Activated CD8-positive, alpha-beta T cell treated with anti-CD3 and anti-CD28 coated beads, Interleukin-2, amount 10 ng/mL, durations not matched to agents 7 days and 5 days (primary cell): ENCODE measurements around the gene NAAA. TPM values are rescaled to one million over a fixed set of nuclear protein-coding genes. Genes with fewer than 3 reads are reported as not detected.
"Not testable (repeated sequence)": the region's sequence is repeated elsewhere in the genome, so short reads cannot be mapped to it uniquely, and the experiment has no call there.

ENCODE experiments used
- ATAC-seq: fragments of 150-1000 bp; cut with Tn5 transposase; one replicate; pipeline ENCODE4 v1.10.0; 2021; ENCODE audit warnings: moderate library complexity
- CTCF ChIA-PET: fragments of 350-600 bp; sonication (Branson Sonifier 250); formaldehyde crosslinking; loops from one replicate; lab custom pipeline; 2021; ENCODE audit warnings: antibody characterized with exemption; lab: Charles Lee
- POLR2A ChIA-PET: fragments of 350-600 bp; sonication (Branson Sonifier 250); formaldehyde crosslinking; loops from one replicate; lab custom pipeline; 2021; ENCODE audit warnings: antibody characterized with exemption; lab: Charles Lee
- DNase-seq: peaks from one replicate; pipeline ENCODE4 v3.0.0-alpha.2; 2020
- H3K27ac Mint-ChIP-seq: one replicate; pipeline ENCODE4 v1.8.0; 2021; ENCODE audit warnings: mild to moderate bottlenecking, mixed read lengths
- H3K27me3 Mint-ChIP-seq: one replicate; pipeline ENCODE4 v1.8.0; 2021; ENCODE audit warnings: low read depth, mixed read lengths
- H3K36me3 Mint-ChIP-seq: one replicate; pipeline ENCODE4 v1.8.0; 2021; ENCODE audit warnings: low read depth, mixed read lengths
- H3K4me1 Mint-ChIP-seq: one replicate; pipeline ENCODE4 v1.8.0; 2021; ENCODE audit warnings: low read depth, mixed read lengths
- H3K4me3 Mint-ChIP-seq: one replicate; pipeline ENCODE4 v1.8.0; 2021; ENCODE audit warnings: mild to moderate bottlenecking, mixed read lengths
- H3K9me3 Mint-ChIP-seq: one replicate; pipeline ENCODE4 v1.8.0; 2022; ENCODE audit warnings: mixed read lengths; ENCODE audit not compliant: insufficient read depth
- total RNA-seq, 2 experiments: library from RNA; stranded (reverse); gene quantifications; one replicate each; pipeline ENCODE4 v1.2.3, GENCODE V29; 2021

Gene NAAA
- total RNA-seq, 2 experiments from 2014 or later: 31.7 to 33.7 TPM

GRCh38 chr4:75916091-75916661, 24.6 kb downstream of the NAAA start:
- peaks cover 2% of the 10 kb centered on the region for H3K4me1 Mint-ChIP-seq
- H3K27me3 Mint-ChIP-seq: no peaks in the 10 kb centered on the region
- ChIA-PET CTCF (interaction anchor here (0.7 to 9.4 kb wide), 21 partner anchors 9 to 176 kb away, joined by 3 to 57 read pairs (median 4); partner anchors contain the start of genes ART3, NAAA and SDAD1), POLR2A (no interaction called here)
- H3K27ac Mint-ChIP-seq: no peak overlapping the region
- H3K36me3 Mint-ChIP-seq: peaks cover 19% of the 10 kb centered on the region
- peak; percentile 76 for ATAC-seq
- no peaks in the 10 kb centered on the region for H3K9me3 Mint-ChIP-seq
- no peak overlapping the region for H3K4me3 Mint-ChIP-seq
- peak; percentile 50 for DNase-seq

- ChIA-PET CTCF (interaction anchor here (0.8 to 9.4 kb wide), 2 partner anchors 19 to 83 kb away, joined by 3 to 57 read pairs; no protein-coding TSS in a partner anchor), POLR2A (no interaction called here)
- H3K36me3 Mint-ChIP-seq: peaks cover 18% of the 10 kb centered on the region
- no peaks in the 10 kb centered on the region for H3K9me3 Mint-ChIP-seq
- no peak for ATAC-seq
- no peak overlapping the region for H3K27ac Mint-ChIP-seq
- DNase-seq: no peak
- H3K4me1 Mint-ChIP-seq: peaks cover 2% of the 10 kb centered on the region
- no peak overlapping the region for H3K4me3 Mint-ChIP-seq
- H3K27me3 Mint-ChIP-seq: no peaks in the 10 kb centered on the region
Measured at GRCh38 chr4:75912968-75913367, 27.8 kb downstream of the NAAA start.

DNA sequence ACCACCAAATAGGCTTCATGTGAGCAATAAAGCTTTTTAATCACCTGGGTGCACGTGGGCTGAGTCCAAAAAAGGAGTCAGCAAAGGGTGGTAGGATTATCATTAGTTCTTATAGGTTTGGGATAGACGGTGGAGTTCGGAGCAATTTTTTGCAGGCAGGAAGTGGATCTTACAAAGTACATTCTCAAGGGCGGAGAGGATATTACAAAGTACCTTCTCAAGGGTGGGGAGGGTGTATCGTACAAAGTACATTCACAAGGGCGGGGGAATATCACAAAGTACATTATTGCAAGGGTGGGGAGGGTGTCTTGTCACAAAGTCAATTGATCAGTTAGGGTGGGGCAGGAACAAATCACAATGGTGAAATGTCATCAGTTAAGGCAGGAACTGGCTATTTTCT, 30.0 kb downstream of the NAAA start:
- H3K27ac Mint-ChIP-seq, H3K4me3 Mint-ChIP-seq, ATAC-seq, H3K9me3 Mint-ChIP-seq, H3K4me1 Mint-ChIP-seq, POLR2A ChIA-PET, DNase-seq, H3K27me3 Mint-ChIP-seq: not testable (repeated sequence)
- CTCF ChIA-PET: interaction anchor here (9.4 kb wide), 1 partner anchor 17 kb away, joined by 57 read pairs; no protein-coding TSS in a partner anchor
- peaks cover 18% of the 10 kb centered on the region for H3K36me3 Mint-ChIP-seq

DNA sequence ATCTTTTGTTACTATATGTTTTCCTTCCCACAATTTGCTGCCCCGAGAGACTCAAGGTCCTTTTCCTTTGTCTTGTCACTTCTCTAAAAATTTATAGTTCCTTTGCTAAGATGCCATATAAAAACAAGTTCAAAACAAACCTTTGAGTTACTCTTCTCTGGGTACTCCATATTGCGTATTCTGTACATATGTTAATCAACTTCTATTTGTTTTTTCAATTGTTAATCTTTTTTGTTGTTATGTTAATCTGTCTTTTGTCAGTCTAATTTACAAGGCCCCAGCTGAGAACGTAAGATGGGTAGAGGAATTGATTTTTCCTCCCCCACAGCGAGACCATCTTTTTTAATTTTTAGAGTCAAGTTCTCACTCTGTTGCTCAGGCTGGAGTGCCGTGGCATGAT, 31.4 kb downstream of the NAAA start:
- POLR2A ChIA-PET: no interaction called here
- peaks cover 13% of the 10 kb centered on the region for H3K36me3 Mint-ChIP-seq
- H3K4me1 Mint-ChIP-seq: no peaks in the 10 kb centered on the region
- CTCF ChIA-PET: interaction anchor here (9.4 kb wide), 1 partner anchor 15 kb away, joined by 57 read pairs; no protein-coding TSS in a partner anchor
- no peak overlapping the region for H3K4me3 Mint-ChIP-seq
- ATAC-seq (no peak), DNase-seq (no peak)
- H3K27me3 Mint-ChIP-seq: no peaks in the 10 kb centered on the region
- no peaks in the 10 kb centered on the region for H3K9me3 Mint-ChIP-seq
- H3K27ac Mint-ChIP-seq: no peak overlapping the region

DNA sequence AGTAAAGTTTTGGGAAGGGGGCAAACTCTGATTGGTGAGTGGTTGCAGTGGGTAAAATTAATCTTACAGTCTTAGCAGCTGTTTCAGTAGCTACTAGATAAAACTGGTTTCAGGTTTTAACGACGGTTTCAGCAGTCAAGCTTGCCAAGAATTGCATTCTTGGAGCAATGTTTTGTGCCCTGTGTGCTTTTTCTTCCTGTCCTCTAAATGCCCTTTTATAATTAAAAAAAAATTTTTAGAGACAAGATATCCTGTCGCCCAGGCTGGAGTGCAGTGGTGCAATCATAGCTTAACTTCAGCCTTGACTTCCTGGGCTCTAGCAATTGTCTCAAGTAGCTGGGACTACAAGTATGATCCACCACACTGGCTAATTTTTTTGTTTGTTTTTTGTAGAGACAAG, 32.3 kb downstream of the NAAA start:
- ChIA-PET POLR2A (no interaction called here), CTCF (interaction anchor here (4.3 kb wide), 1 partner anchor 12 kb away, joined by 20 read pairs; no protein-coding TSS in a partner anchor)
- Mint-ChIP-seq H3K27me3 (no peaks in the 10 kb centered on the region), H3K4me1 (no peaks in the 10 kb centered on the region), H3K36me3 (peaks cover 9% of the 10 kb centered on the region), H3K27ac (no peak overlapping the region), H3K4me3 (no peak overlapping the region), H3K9me3 (no peaks in the 10 kb centered on the region)
- DNase-seq (no peak), ATAC-seq (no peak)

DNA sequence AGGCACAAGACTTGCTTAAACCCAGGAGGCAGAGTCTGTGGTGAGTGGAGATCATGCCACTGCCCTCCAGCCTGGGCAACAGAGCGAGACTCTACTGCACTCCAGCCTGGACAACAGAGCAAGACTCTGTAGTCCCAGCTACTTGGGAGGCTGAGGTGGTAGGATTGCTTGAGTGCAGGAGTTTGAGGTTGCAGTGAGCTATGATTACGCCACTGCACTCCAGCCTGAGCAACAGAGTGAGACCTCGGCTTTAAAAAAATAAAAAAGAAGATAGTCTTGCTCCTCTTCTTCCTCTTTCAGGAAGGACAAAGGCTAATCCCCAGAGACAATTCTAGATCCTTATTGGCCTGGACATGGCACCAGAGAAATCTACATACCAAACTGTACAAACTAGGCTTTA, 32.8 kb downstream of the NAAA start:
- ChIA-PET POLR2A (no interaction called here), CTCF (interaction anchor here (1.0 to 4.3 kb wide), 3 partner anchors 8 to 88 kb away, joined by 3 to 20 read pairs (median 3); no protein-coding TSS in a partner anchor)
- H3K27ac Mint-ChIP-seq: no peak overlapping the region
- no peaks in the 10 kb centered on the region for H3K4me1 Mint-ChIP-seq
- H3K4me3 Mint-ChIP-seq: no peak overlapping the region
- H3K27me3 Mint-ChIP-seq: no peaks in the 10 kb centered on the region
- DNase-seq: no peak
- no peaks in the 10 kb centered on the region for H3K9me3 Mint-ChIP-seq
- no peak for ATAC-seq
- peaks cover 9% of the 10 kb centered on the region for H3K36me3 Mint-ChIP-seq

DNA sequence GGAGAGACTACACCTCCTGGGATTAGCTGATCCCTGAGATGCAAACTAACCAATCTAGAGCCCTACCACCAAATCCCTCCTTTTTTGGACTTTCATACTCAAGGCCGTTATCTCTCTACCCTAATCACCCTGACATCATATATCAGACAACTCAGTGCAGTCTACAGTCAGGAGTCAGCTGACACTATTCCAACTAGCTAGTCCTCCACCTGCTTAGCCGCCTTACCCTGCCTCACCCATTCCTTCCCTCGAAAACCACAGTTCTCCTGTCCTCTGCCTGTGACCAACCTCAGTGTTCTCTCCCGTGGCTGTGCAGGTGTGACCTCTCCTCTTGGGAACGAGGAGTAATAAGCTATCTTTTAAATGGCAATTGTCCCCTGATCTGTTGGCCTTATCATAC, 36.7 kb downstream of the NAAA start:
- H3K9me3 Mint-ChIP-seq: no peaks in the 10 kb centered on the region
- H3K36me3 Mint-ChIP-seq: no peaks in the 10 kb centered on the region
- no peak for DNase-seq
- POLR2A ChIA-PET: no interaction called here
- ATAC-seq: no peak
- CTCF ChIA-PET: interaction anchor here (1.2 to 2.0 kb wide), 3 partner anchors 8 to 12 kb away, joined by 3 to 6 read pairs (median 5); no protein-coding TSS in a partner anchor
- no peaks in the 10 kb centered on the region for H3K4me1 Mint-ChIP-seq
- no peak overlapping the region for H3K27ac Mint-ChIP-seq
- H3K4me3 Mint-ChIP-seq: no peak overlapping the region
- peaks cover 13% of the 10 kb centered on the region for H3K27me3 Mint-ChIP-seq

GRCh38 chr4:75902352-75902751, 38.5 kb downstream of the NAAA start, which contains the start of gene PPEF2:
TSS of gene PPEF2 (minus strand) at chr4:75902452. CDS start at chr4:75896325, 6,127 bp downstream.
- DNase-seq: no peak
- H3K4me3 Mint-ChIP-seq: no peak within 1 kb of the TSS
- H3K27me3 Mint-ChIP-seq: peaks cover 17% of the 10 kb centered on the region
- no peak for ATAC-seq
- H3K36me3 Mint-ChIP-seq: no peaks in the 10 kb centered on the region
- no peaks in the 10 kb centered on the region for H3K9me3 Mint-ChIP-seq
- CTCF ChIA-PET: interaction anchor here (0.7 to 2.0 kb wide), 2 partner anchors 14 to 178 kb away, joined by 3 to 6 read pairs; partner anchors contain the start of gene USO1
- POLR2A ChIA-PET: no interaction called here
- H3K4me1 Mint-ChIP-seq: no peaks in the 10 kb centered on the region
- no peak within 1 kb of the TSS for H3K27ac Mint-ChIP-seq

GRCh38 chr4:75898536-75898935, 42.3 kb downstream of the NAAA start:
- ChIA-PET CTCF (no interaction called here), POLR2A (no interaction called here)
- DNase-seq: no peak
- Mint-ChIP-seq H3K36me3 (no peaks in the 10 kb centered on the region), H3K9me3 (no peaks in the 10 kb centered on the region), H3K4me1 (no peaks in the 10 kb centered on the region), H3K27me3 (peaks cover 17% of the 10 kb centered on the region), H3K4me3 (no peak overlapping the region), H3K27ac (no peak overlapping the region)
- ATAC-seq: no peak

- Mint-ChIP-seq H3K4me1 (no peaks in the 10 kb centered on the region), H3K4me3 (no peak overlapping the region), H3K27ac (no peak overlapping the region), H3K36me3 (no peaks in the 10 kb centered on the region), H3K27me3 (peaks cover 10% of the 10 kb centered on the region), H3K9me3 (no peaks in the 10 kb centered on the region)
- ChIA-PET CTCF (interaction anchor here (0.7 to 4.7 kb wide), 25 partner anchors 8 to 1284 kb away, joined by 3 to 57 read pairs (median 4); partner anchors contain the start of genes CXCL10, ODAPH and SDAD1), POLR2A (no interaction called here)
- DNase-seq (peak; percentile 24), ATAC-seq (peak; percentile 76)
Measured at GRCh38 chr4:75895744-75896314, 45.0 kb downstream of the NAAA start.

DNA sequence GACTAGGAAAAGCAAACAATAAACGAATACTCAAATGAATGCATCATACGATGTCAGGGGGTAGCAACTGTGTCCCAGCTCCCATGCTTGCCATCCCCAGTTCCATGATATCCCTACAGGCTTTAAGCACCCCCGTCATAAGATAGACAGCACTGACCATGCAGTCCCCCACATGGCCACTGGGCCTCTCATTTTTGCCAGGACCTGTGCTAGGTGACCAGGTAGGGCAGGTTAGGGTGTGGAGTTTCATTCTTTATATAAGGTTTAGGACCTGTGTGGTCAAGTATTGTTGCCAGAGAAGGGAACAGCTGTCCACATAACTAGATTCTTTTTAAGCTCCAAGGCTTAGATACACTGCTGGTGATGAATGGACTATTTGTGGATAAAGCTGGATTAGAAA, 48.3 kb downstream of the NAAA start:
- CTCF ChIA-PET: interaction anchor here (4.7 kb wide), 1 partner anchor 21 kb away, joined by 57 read pairs; no protein-coding TSS in a partner anchor
- no peaks in the 10 kb centered on the region for H3K36me3 Mint-ChIP-seq
- H3K4me1 Mint-ChIP-seq: no peaks in the 10 kb centered on the region
- POLR2A ChIA-PET: no interaction called here
- no peak overlapping the region for H3K27ac Mint-ChIP-seq
- H3K27me3 Mint-ChIP-seq: peaks cover 3% of the 10 kb centered on the region
- H3K4me3 Mint-ChIP-seq: no peak overlapping the region
- ATAC-seq: peak; percentile 65
- H3K9me3 Mint-ChIP-seq: no peaks in the 10 kb centered on the region
- DNase-seq: no peak

DNA sequence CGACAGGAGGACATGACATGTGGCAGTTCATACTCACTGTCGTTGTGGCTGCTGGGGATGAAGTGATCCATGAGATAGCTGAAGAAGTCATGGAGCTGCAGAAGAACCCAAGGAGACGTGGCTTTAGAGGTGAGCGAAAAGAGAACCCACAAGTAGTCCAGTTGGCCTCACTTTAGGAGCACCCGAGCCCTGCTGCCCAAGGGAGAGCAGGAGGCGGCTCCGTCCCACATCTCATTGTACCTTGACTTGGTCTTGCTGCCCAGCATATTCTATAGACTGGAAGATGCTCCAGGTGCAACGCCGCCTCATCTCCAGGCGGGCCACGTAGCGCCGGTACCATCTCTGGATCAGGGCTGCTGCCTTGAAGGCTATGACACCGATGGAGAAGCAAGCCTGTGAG, 49.2 kb downstream of the NAAA start:
- ChIA-PET POLR2A (no interaction called here), CTCF (no interaction called here)
- peaks cover 3% of the 10 kb centered on the region for H3K27me3 Mint-ChIP-seq
- H3K9me3 Mint-ChIP-seq: no peaks in the 10 kb centered on the region
- no peaks in the 10 kb centered on the region for H3K4me1 Mint-ChIP-seq
- DNase-seq (no peak), ATAC-seq (no peak)
- H3K36me3 Mint-ChIP-seq: no peaks in the 10 kb centered on the region
- H3K27ac Mint-ChIP-seq: no peak overlapping the region
- no peak overlapping the region for H3K4me3 Mint-ChIP-seq
